H1 (cell line): ENCODE results near the gene MRPL52. TPM values are rescaled to one million over a fixed set of nuclear protein-coding genes. Genes with fewer than 3 reads are reported as not detected.

ENCODE experiments used
- CTCF ChIA-PET: fragments of 300-600 bp; sonication (Branson Sonifier 250); formaldehyde crosslinking; loops from one replicate; lab custom pipeline; 2021; ENCODE audit not compliant: partially characterized antibody; lab: Charles Lee
- POLR2A ChIA-PET: fragments of 300-600 bp; sonication (Branson Sonifier 250); formaldehyde crosslinking; loops from one replicate; lab custom pipeline; 2021; ENCODE audit warnings: inconsistent platforms; ENCODE audit not compliant: partially characterized antibody; lab: Charles Lee
- DNase-seq, 2 experiments: peaks; one replicate each; pipeline versions ENCODE4 v3.0.0 to v3.0.0-alpha.2; 2010 to 2022; ENCODE audit warnings: low spot score in 2 of 2, low read depth in 1 of 2, mixed read lengths in 1 of 2
- FAIRE-seq: peaks from 2 replicates; lab custom pipeline; 2011; peaks lifted over from hg19 to GRCh38; lab: Jason Lieb, UNC
- H2AFZ ChIP-seq: 2 replicates; pipeline ENCODE4 v1.8.1; 2012; ENCODE audit warnings: low read length, inconsistent platforms
- H2AK5ac ChIP-seq: 2 replicates; pipeline ENCODE4 v1.6.1; 2013; ENCODE audit warnings: low read depth, low read length
- H2BK120ac ChIP-seq: replicated peaks from 2 replicates; pipeline ENCODE3; 2013; ENCODE audit warnings: low read depth, low read length, inconsistent platforms
- H2BK12ac ChIP-seq: 2 replicates; pipeline ENCODE4 v1.6.1; 2013; ENCODE audit warnings: low read depth, low read length
- H2BK15ac ChIP-seq: 2 replicates; pipeline ENCODE4 v1.6.1; 2013; ENCODE audit warnings: low read length
- H2BK20ac ChIP-seq: 2 replicates; pipeline ENCODE4 v1.6.1; 2013; ENCODE audit warnings: low read length
- H2BK5ac ChIP-seq: 2 replicates; pipeline ENCODE4 v1.6.1; 2013; ENCODE audit warnings: low read depth, low read length
- H3K14ac ChIP-seq: 2 replicates; pipeline ENCODE4 v1.6.1; 2013; ENCODE audit warnings: inconsistent platforms; ENCODE audit not compliant: insufficient read length
- H3K18ac ChIP-seq: 2 replicates; pipeline ENCODE4 v1.6.1; 2013; ENCODE audit warnings: low read length; ENCODE audit errors: extremely low read depth
- H3K23ac ChIP-seq: 2 replicates; pipeline ENCODE4 v1.6.1; 2013; ENCODE audit warnings: inconsistent platforms; ENCODE audit not compliant: insufficient read length
- H3K23me2 ChIP-seq: 2 replicates; pipeline ENCODE4 v1.6.1; 2013; ENCODE audit warnings: low read depth, low read length
- H3K27ac ChIP-seq: 2 replicates; pipeline ENCODE4 v1.6.1; 2011; ENCODE audit warnings: low read depth, low read length, inconsistent platforms
- H3K27me3 ChIP-seq, 4 experiments: replicated peaks in 1 of 4; 1 replicate in 1 of 4; 2 replicates in 3 of 4; pipeline versions ENCODE4 v1.6.1 to v1.8.1; 2011 to 2013; ENCODE audit warnings: low read length in 3 of 4, mild to moderate bottlenecking in 3 of 4, inconsistent platforms in 2 of 4, mixed read lengths in 2 of 4, moderate library complexity in 1 of 4; ENCODE audit not compliant: control insufficient read depth in 3 of 4, insufficient read depth in 3 of 4; ENCODE audit errors: extremely low read depth in 1 of 4
- H3K36me3 ChIP-seq, 4 experiments: 2 replicates each; pipeline versions ENCODE4 v1.6.1 to v1.8.1; 2011 to 2013; ENCODE audit warnings: mild to moderate bottlenecking in 4 of 4, low read length in 3 of 4, moderate library complexity in 2 of 4, control low read depth in 1 of 4, inconsistent platforms in 1 of 4; ENCODE audit not compliant: insufficient read depth in 4 of 4, control insufficient read depth in 2 of 4
- H3K4ac ChIP-seq: replicated peaks from 2 replicates; pipeline ENCODE3; 2013; ENCODE audit warnings: low read length, low read depth, mixed read lengths, inconsistent platforms; ENCODE audit not compliant: insufficient read length
- H3K4me1 ChIP-seq, 4 experiments: replicated peaks in 1 of 4; 1 replicate in 1 of 4; 2 replicates in 3 of 4; pipeline versions ENCODE4 v1.6.1 to v1.8.1; 2011 to 2013; ENCODE audit warnings: low read length in 3 of 4, inconsistent platforms in 2 of 4, mixed read lengths in 1 of 4; ENCODE audit not compliant: insufficient read depth in 4 of 4, control insufficient read depth in 3 of 4
- H3K4me2 ChIP-seq, 2 experiments: 2 replicates each; pipeline versions ENCODE4 v1.6.1 to v1.8.1; 2011 to 2013; ENCODE audit warnings: low read depth in 2 of 2, low read length in 2 of 2, control low read depth in 1 of 2, inconsistent platforms in 1 of 2, mild to moderate bottlenecking in 1 of 2; ENCODE audit not compliant: insufficient read depth in 1 of 2
- H3K4me3 ChIP-seq, 4 experiments: fragments of 200-600, 300-600 bp in 1 of 4; sonication (generic), shearing (Covaris generic), sonication (Bioruptor Twin) in 1 of 4; 2 replicates each; pipeline versions ENCODE4 v1.5.1 to v1.8.1; 2011 to 2016; ENCODE audit warnings: low read length in 4 of 4, low read depth in 3 of 4, control low read depth in 2 of 4, inconsistent platforms in 2 of 4, mild to moderate bottlenecking in 2 of 4, mixed read lengths in 1 of 4, moderate library complexity in 1 of 4; ENCODE audit not compliant: insufficient read depth in 2 of 4; ENCODE audit errors: extremely low read depth in 1 of 4
- H3K56ac ChIP-seq: replicated peaks from 2 replicates; pipeline ENCODE3; 2013; ENCODE audit warnings: low read depth, mild to moderate bottlenecking, mixed read lengths, low read length, inconsistent platforms; ENCODE audit not compliant: insufficient read length
- H3K79me1 ChIP-seq: 2 replicates; pipeline ENCODE4 v1.6.1; 2013; ENCODE audit warnings: low read depth, low read length, control low read depth
- H3K79me2 ChIP-seq, 2 experiments: 2 replicates each; pipeline versions ENCODE4 v1.6.1 to v1.8.1; 2012 to 2013; ENCODE audit warnings: low read length in 2 of 2, mild to moderate bottlenecking in 2 of 2, inconsistent platforms in 1 of 2; ENCODE audit not compliant: insufficient read depth in 2 of 2, control insufficient read depth in 1 of 2
- H3K9ac ChIP-seq, 4 experiments: replicated peaks in 1 of 4; 1 replicate in 1 of 4; 2 replicates in 3 of 4; pipeline versions ENCODE4 v1.6.1 to v1.8.1; 2011 to 2013; ENCODE audit warnings: low read depth in 3 of 4, low read length in 3 of 4, control low read depth in 2 of 4, mild to moderate bottlenecking in 2 of 4, moderate library complexity in 2 of 4, inconsistent platforms in 1 of 4; ENCODE audit errors: extremely low read depth in 1 of 4
- H3K9me3 ChIP-seq, 2 experiments: 2 replicates each; pipeline versions ENCODE4 v1.6.1 to v1.8.1; 2012 to 2013; ENCODE audit warnings: mild to moderate bottlenecking in 2 of 2, moderate library complexity in 2 of 2, control low read depth in 1 of 2, inconsistent platforms in 1 of 2, low read depth in 1 of 2, low read length in 1 of 2, mixed read lengths in 1 of 2; ENCODE audit not compliant: insufficient read depth in 2 of 2
- H4K20me1 ChIP-seq, 2 experiments: replicated peaks in 1 of 2; 2 replicates each; pipeline versions ENCODE3 to v1.8.1; 2011 to 2013; ENCODE audit warnings: inconsistent platforms in 2 of 2, low read length in 2 of 2, mild to moderate bottlenecking in 1 of 2; ENCODE audit not compliant: insufficient read depth in 2 of 2, control insufficient read depth in 1 of 2
- H4K5ac ChIP-seq: 2 replicates; pipeline ENCODE4 v1.6.1; 2013; ENCODE audit warnings: low read length, low read depth, mixed read lengths, inconsistent platforms; ENCODE audit not compliant: insufficient read length
- H4K8ac ChIP-seq: 2 replicates; pipeline ENCODE4 v1.8.0; 2013; ENCODE audit warnings: mild to moderate bottlenecking, moderate library complexity, low read length, inconsistent platforms; ENCODE audit not compliant: insufficient read depth; ENCODE audit errors: extremely low read depth
- H4K91ac ChIP-seq: replicated peaks from 2 replicates; pipeline ENCODE3; 2013; ENCODE audit warnings: low read length, mixed read lengths, inconsistent platforms; ENCODE audit not compliant: insufficient read length
- CBX5 ChIP-seq: fragments of 300-800, 300-1000 bp; sonication (generic); IDR thresholded peaks from 2 replicates; pipeline ENCODE4 v1.7.1; 2016; ENCODE audit warnings: antibody characterized with exemption, low read length, low read depth
- CHD2 ChIP-seq: IDR thresholded peaks from 2 replicates; pipeline ENCODE4 v1.6.1; 2012; ENCODE audit warnings: low read length, improper control_type of control experiment
- EZH2 ChIP-seq: fragments of 200-600 bp; sonication (generic); IDR thresholded peaks from 2 replicates; pipeline ENCODE4 v1.7.1; 2012; ENCODE audit warnings: low read depth, mild to moderate bottlenecking, moderate library complexity, low read length, inconsistent platforms; ENCODE audit not compliant: severe bottlenecking
- KDM1A ChIP-seq: fragments of 200-600, 300-600 bp; sonication (generic); IDR thresholded peaks from 2 replicates; pipeline ENCODE4 v1.7.1; 2016; ENCODE audit warnings: mild to moderate bottlenecking, low read length, borderline replicate concordance
- KDM4A ChIP-seq: IDR thresholded peaks from one replicate; pipeline ENCODE4 v1.7.1; 2012; ENCODE audit warnings: low read depth, mild to moderate bottlenecking, moderate library complexity, low read length, inconsistent platforms; ENCODE audit not compliant: severe bottlenecking
- MAFK ChIP-seq: IDR thresholded peaks from 2 replicates; pipeline ENCODE4 v1.6.1; 2012; ENCODE audit warnings: low read depth, mild to moderate bottlenecking, improper control_type of control experiment, low read length
- RBBP5 ChIP-seq: IDR thresholded peaks from 2 replicates; pipeline ENCODE4 v1.7.1; 2012; ENCODE audit warnings: low read depth, mild to moderate bottlenecking, inconsistent platforms, low read length, moderate library complexity, borderline replicate concordance
- WGBS, 2 experiments: shearing (Covaris generic) in 1 of 2; methylation state at CpG; one replicate each; pipeline versions ENCODE4 v1.1.6 to v1.1.7; 2013 to 2015; ENCODE audit warnings: low lambda C conversion rate in 2 of 2, mixed read lengths in 2 of 2, inconsistent platforms in 1 of 2, low coverage in 1 of 2, missing lambda C conversion rate in 1 of 2; ENCODE audit not compliant: insufficient replicate concordance in 2 of 2, insufficient coverage in 1 of 2, insufficient read length in 1 of 2; ENCODE audit errors: extremely low coverage in 1 of 2, missing lambda C conversion rate in 1 of 2; 5-methylcytosine and 5-hydroxymethylcytosine counted together
- polyA plus RNA-seq, 7 experiments: library from polyadenylated mRNA; depleted of rRNA in 3 of 7; stranded (reverse) in 5 of 7; unstranded in 2 of 7; fragments of >200 nt in 5 of 7; fragments of 200-250 nt in 2 of 7; gene quantifications; 1 replicate in 5 of 7; 2 replicates in 1 of 7; 4 replicates in 1 of 7; pipeline versions ENCODE4 v1.2.1 to v1.2.3, GENCODE V29; 2011 to 2013; ENCODE audit warnings: missing spikeins in 2 of 7, mixed read lengths in 2 of 7
- total RNA-seq: library from RNA; stranded (reverse); fragmentation: NEBNext Ultra II Directional; extraction: Animal tissue kit (Norgen Biotek cat#: 25700); gene quantifications from 2 replicates; pipeline ENCODE4 v1.2.1, GENCODE V29; 2021
- TF ChIP-seq, protein P1 (sequence below), 3 experiments: IDR thresholded peaks; 1 replicate in 2 of 3; 2 replicates in 1 of 3; pipeline versions ENCODE4 v1.5.1 to v1.6.1; 2011; ENCODE audit warnings: low read length in 3 of 3, mild to moderate bottlenecking in 3 of 3, inconsistent platforms in 2 of 3, low read depth in 1 of 3, moderate library complexity in 1 of 3; ENCODE audit not compliant: insufficient read depth in 1 of 3; ENCODE audit errors: control extremely low read depth in 1 of 3
- TF ChIP-seq, protein P2 (sequence below): IDR thresholded peaks from 2 replicates; pipeline ENCODE4 v1.6.1; 2011; ENCODE audit warnings: low read depth, mild to moderate bottlenecking, low read length; ENCODE audit not compliant: insufficient read depth

Gene MRPL52
- total and polyA plus RNA-seq, 2 of the 8 experiments (the other 6 are each of a cell fraction or from before 2014, with no cell fraction given), result 70.5 to 176 TPM

DNA sequence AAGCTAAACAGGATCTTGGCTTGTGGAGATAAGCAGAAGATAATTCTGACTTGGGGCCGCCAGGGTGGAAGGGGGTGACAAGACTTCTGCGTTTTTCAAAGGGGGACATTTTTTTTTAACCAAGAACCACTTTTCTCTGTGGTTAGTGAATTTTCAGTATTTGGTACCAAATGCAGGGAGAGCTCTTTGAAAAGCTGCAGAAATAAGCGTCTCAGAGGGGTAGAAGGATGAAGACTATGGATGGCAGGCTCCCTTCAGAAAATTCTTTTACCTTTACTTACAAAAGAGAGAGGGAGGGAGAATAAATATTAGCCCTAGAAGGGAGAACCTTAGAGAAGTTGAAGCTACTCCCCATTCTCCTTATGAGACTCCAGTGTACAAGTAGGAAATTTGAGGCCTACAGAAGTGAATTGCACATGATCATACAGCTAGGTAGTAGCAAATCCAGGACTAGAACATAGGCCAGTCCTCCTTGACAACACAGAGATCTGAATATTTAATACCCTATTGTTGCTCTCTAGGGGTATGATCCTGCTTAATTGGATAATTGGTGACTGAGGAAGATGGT lies 840 bp downstream of the MRPL52 start:
- no peaks in the 10 kb centered on the region for H3K27me3 ChIP-seq
- no peaks in the 10 kb centered on the region for H3K9me3 ChIP-seq
- H2BK20ac ChIP-seq, result no peak overlapping the region
- no peak overlapping the region for H2BK12ac ChIP-seq
- CTCF ChIA-PET, result interaction anchor here (0.9 to 53.1 kb wide), 5 partner anchors 29 to 260 kb away, joined by 3 to 1562 read pairs (median 3); partner anchors contain the start of genes LRP10, MMP14 and REM2
- peaks cover 5 to 25% (median 13%) of the 10 kb centered on the region in 4 experiments; a peak in 7 of 8 replicates for H3K36me3 ChIP-seq
- no peaks in the 10 kb centered on the region for H3K23me2 ChIP-seq
- H2BK15ac ChIP-seq, result no peak overlapping the region
- peak overlapping the region in 2 of 4 experiments; percentile 75 to 78; a peak in 3 of 7 replicates for H3K9ac ChIP-seq
- 35% methylated on average over 3 of the region's 3 CpGs; no CpG with 5 or more reads in 1 of the 2 experiments for WGBS, 2 experiments
- H3K23ac ChIP-seq, result no peak overlapping the region
- H3K4me2 ChIP-seq, result peak overlapping the region; percentile 39 to 65
- H4K5ac ChIP-seq, result no peak overlapping the region
- no peak overlapping the region for H4K91ac ChIP-seq
- no peak overlapping the region for H3K4ac ChIP-seq
- no peak overlapping the region for H2BK120ac ChIP-seq
- no peak overlapping the region for H3K18ac ChIP-seq
- POLR2A ChIA-PET, result interaction anchor here (0.7 to 16.3 kb wide), 8 partner anchors 7 to 64 kb away, joined by 3 to 203 read pairs (median 6); partner anchors contain the start of genes LRP10, MMP14 and OXA1L
- peaks cover 0 to 5% (median 0%) of the 10 kb centered on the region in 4 experiments; a peak in 2 of 7 replicates for H3K4me1 ChIP-seq
- H4K20me1 ChIP-seq, result no peaks in the 10 kb centered on the region
- no peak overlapping the region for H4K8ac ChIP-seq
- H3K79me2 ChIP-seq, result peaks cover 0 to 12% of the 10 kb centered on the region in 2 experiments; a peak in 3 of 4 replicates
- H2AFZ ChIP-seq, result no peak overlapping the region
- DNase-seq, result no peak
- no peak overlapping the region for H2AK5ac ChIP-seq
- peak overlapping the region; percentile 86 to 89 (median 88); a peak in 7 of 8 replicates for H3K4me3 ChIP-seq
- no peak for FAIRE-seq
- no peak overlapping the region for H3K56ac ChIP-seq
- H2BK5ac ChIP-seq, result no peak overlapping the region
- no peak overlapping the region for H3K27ac ChIP-seq
- no peaks in the 10 kb centered on the region; the same call in 1 of the 2 replicates for H3K79me1 ChIP-seq
- H3K14ac ChIP-seq, result no peak overlapping the region
- TF ChIP-seq MAFK (no peak), KDM4A (no peak), CBX5 (no peak), RBBP5 (no peak), CHD2 (no peak), EZH2 (no peak), KDM1A (no peak)
- TF ChIP-seq, protein P1, sequence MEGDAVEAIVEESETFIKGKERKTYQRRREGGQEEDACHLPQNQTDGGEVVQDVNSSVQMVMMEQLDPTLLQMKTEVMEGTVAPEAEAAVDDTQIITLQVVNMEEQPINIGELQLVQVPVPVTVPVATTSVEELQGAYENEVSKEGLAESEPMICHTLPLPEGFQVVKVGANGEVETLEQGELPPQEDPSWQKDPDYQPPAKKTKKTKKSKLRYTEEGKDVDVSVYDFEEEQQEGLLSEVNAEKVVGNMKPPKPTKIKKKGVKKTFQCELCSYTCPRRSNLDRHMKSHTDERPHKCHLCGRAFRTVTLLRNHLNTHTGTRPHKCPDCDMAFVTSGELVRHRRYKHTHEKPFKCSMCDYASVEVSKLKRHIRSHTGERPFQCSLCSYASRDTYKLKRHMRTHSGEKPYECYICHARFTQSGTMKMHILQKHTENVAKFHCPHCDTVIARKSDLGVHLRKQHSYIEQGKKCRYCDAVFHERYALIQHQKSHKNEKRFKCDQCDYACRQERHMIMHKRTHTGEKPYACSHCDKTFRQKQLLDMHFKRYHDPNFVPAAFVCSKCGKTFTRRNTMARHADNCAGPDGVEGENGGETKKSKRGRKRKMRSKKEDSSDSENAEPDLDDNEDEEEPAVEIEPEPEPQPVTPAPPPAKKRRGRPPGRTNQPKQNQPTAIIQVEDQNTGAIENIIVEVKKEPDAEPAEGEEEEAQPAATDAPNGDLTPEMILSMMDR (IDR thresholded peaks at IDR 0.05; ENCODE audit: control extremely low read depth in 1 of 3, insufficient read depth in 1 of 3, low read depth in 1 of 3, low read length in 3 of 3), result no peak
- TF ChIP-seq, protein P2, sequence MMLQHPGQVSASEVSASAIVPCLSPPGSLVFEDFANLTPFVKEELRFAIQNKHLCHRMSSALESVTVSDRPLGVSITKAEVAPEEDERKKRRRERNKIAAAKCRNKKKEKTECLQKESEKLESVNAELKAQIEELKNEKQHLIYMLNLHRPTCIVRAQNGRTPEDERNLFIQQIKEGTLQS, result no peak
